HepG2 (cell line): ENCODE measurements around the gene NTSR2. TPM values are rescaled to one million over a fixed set of nuclear protein-coding genes. Genes with fewer than 3 reads are reported as not detected.

Source experiments
- ATAC-seq: fragments of 200-7000 bp; cut with Tn5 transposase; 3 replicates; pipeline ENCODE4 v1.9.1; 2020; ENCODE audit warnings: mild to moderate bottlenecking, moderate library complexity
- BruUV-seq: library from RNA; stranded (reverse); fragments of 400-500 nt; replicated peaks from 2 replicates; lab custom pipeline; 2021; lab: Mats Ljungman, UMichigan
- CTCF ChIA-PET: fragments of 300-600 bp; formaldehyde crosslinking; extraction: SDS; loops from one replicate; lab custom pipeline; 2021; ENCODE audit warnings: low total read pairs, inconsistent platforms, low intra/inter-chr PET ratio; lab: Yijun Ruan, JAX
- POLR2A ChIA-PET: fragments of 350-600 bp; sonication (Branson Sonifier 250); formaldehyde crosslinking; loops from one replicate; lab custom pipeline; 2020; ENCODE audit warnings: antibody characterized with exemption, inconsistent platforms; lab: Yijun Ruan, JAX
- DNase-seq: peaks from one replicate; pipeline ENCODE4 v3.0.0-alpha.2; 2015; ENCODE audit warnings: low spot score
- FAIRE-seq: peaks from 3 replicates; lab custom pipeline; 2011; peaks lifted over from hg19 to GRCh38; lab: Jason Lieb, UNC
- H2AFZ ChIP-seq: one replicate; pipeline ENCODE4 v1.6.1; 2011; ENCODE audit warnings: low read length, inconsistent platforms
- H3K27ac ChIP-seq: fragments of 300-600 bp; 3 replicates; pipeline ENCODE4 v1.8.0; 2011; ENCODE audit warnings: mixed run types, mild to moderate bottlenecking, mixed read lengths, low read length, inconsistent platforms; ENCODE audit not compliant: insufficient read depth; ENCODE audit errors: extremely low read length
- H3K27me3 ChIP-seq, 2 experiments: fragments of 200-600 bp in 1 of 2; 2 replicates in 1 of 2; 3 replicates in 1 of 2; pipeline versions ENCODE4 v1.6.0 to v1.8.0; 2011; ENCODE audit warnings: low read length in 2 of 2, mild to moderate bottlenecking in 2 of 2, moderate library complexity in 2 of 2, inconsistent platforms in 1 of 2; ENCODE audit not compliant: insufficient read depth in 2 of 2, control insufficient read depth in 1 of 2
- H3K36me3 ChIP-seq, 2 experiments: fragments of 200-600 bp in 1 of 2; replicated peaks in 1 of 2; 2 replicates in 1 of 2; 3 replicates in 1 of 2; pipeline versions ENCODE4 v1.5.1 to v1.8.0; 2011; ENCODE audit warnings: low read length in 2 of 2, inconsistent platforms in 1 of 2; ENCODE audit not compliant: insufficient read depth in 2 of 2, control insufficient read depth in 1 of 2
- H3K4me1 ChIP-seq: 2 replicates; pipeline ENCODE4 v1.5.1; 2012; ENCODE audit warnings: low read length, inconsistent platforms; ENCODE audit not compliant: insufficient read depth
- H3K4me2 ChIP-seq: 2 replicates; pipeline ENCODE4 v1.6.0; 2011; ENCODE audit warnings: low read depth, low read length, inconsistent platforms
- H3K4me3 ChIP-seq, 3 experiments: fragments of 200-600 bp in 1 of 3; sonication (generic), shearing (Covaris generic) in 1 of 3; replicated peaks in 1 of 3; 2 replicates each; pipeline ENCODE4 v1.5.1; 2011 to 2016; ENCODE audit warnings: low read length in 3 of 3, inconsistent platforms in 2 of 3, low read depth in 2 of 3, mild to moderate bottlenecking in 2 of 3, control low read depth in 1 of 3, mixed read lengths in 1 of 3; ENCODE audit not compliant: insufficient read depth in 1 of 3
- H3K79me2 ChIP-seq: one replicate; pipeline ENCODE4 v1.6.1; 2011; ENCODE audit warnings: low read length, inconsistent platforms; ENCODE audit not compliant: insufficient read depth
- H3K9ac ChIP-seq: 2 replicates; pipeline ENCODE4 v1.6.0; 2011; ENCODE audit warnings: mild to moderate bottlenecking, low read depth, low read length, inconsistent platforms; ENCODE audit not compliant: insufficient read depth
- H3K9me3 ChIP-seq: 2 replicates; pipeline ENCODE4 v1.5.1; 2012; ENCODE audit warnings: mild to moderate bottlenecking, low read length
- H4K20me1 ChIP-seq: 2 replicates; pipeline ENCODE4 v1.6.0; 2011; ENCODE audit warnings: inconsistent platforms, mild to moderate bottlenecking, low read length, moderate library complexity; ENCODE audit not compliant: insufficient read depth
- ATF7-NPFF ChIP-seq: sonication (generic); formaldehyde crosslinking; IDR thresholded peaks from 2 replicates; pipeline ENCODE4 v1.8.1; 2023; ENCODE audit warnings: mild to moderate bottlenecking, low read depth, missing genetic modification reagents, moderate library complexity
- EHMT2 ChIP-seq: fragments of 200-600 bp; sonication (generic); IDR thresholded peaks from 2 replicates; pipeline ENCODE4 v1.7.0; 2017; ENCODE audit warnings: antibody characterized with exemption, low read depth, low read length, borderline replicate concordance
- ESRRA ChIP-seq: sonication (generic); formaldehyde crosslinking; IDR thresholded peaks from 2 replicates; pipeline ENCODE4 v1.5.1; 2020; ENCODE audit warnings: mild to moderate bottlenecking, low read depth, missing genetic modification reagents
- FOXO1 ChIP-seq: sonication (generic); formaldehyde crosslinking; IDR thresholded peaks from 2 replicates; pipeline ENCODE4 v1.4.0; 2020; ENCODE audit warnings: missing genetic modification reagents
- NR2F1 ChIP-seq, 2 experiments: fragments of 450-650 bp in 1 of 2; formaldehyde crosslinking in 1 of 2; IDR thresholded peaks; 2 replicates each; pipeline versions ENCODE4 v1.5.0 to v1.6.1; 2016 to 2020; ENCODE audit warnings: mild to moderate bottlenecking in 1 of 2, missing compliant biosample characterization in 1 of 2, missing genetic modification reagents in 1 of 2, moderate library complexity in 1 of 2
- ZNF17 ChIP-seq: sonication (generic); formaldehyde crosslinking; IDR thresholded peaks from 2 replicates; pipeline ENCODE4 v1.5.0; 2020; ENCODE audit warnings: mild to moderate bottlenecking, missing genetic modification reagents
- ZNF253 ChIP-seq: sonication (generic); formaldehyde crosslinking; IDR thresholded peaks from 2 replicates; pipeline ENCODE4 v1.8.0; 2022; ENCODE audit warnings: mild to moderate bottlenecking, missing genetic modification reagents, borderline replicate concordance
- WGBS: methylation state at CpG from one replicate; pipeline ENCODE4 v1.1.6; 2017; ENCODE audit warnings: low lambda C conversion rate; 5-methylcytosine and 5-hydroxymethylcytosine counted together
- in situ Hi-C: cut with HindIII; loops from 2 replicates; pipeline ENCODE4 v1.10.0; 2017; ENCODE audit warnings: low pct_unique_long_range_greater_than_20kb; ENCODE audit not compliant: extremely low pct_ligation_motif_present
- intact Hi-C: fragments of 100-400 bp; cut with micrococcal nuclease; formaldehyde crosslinking; loops from one replicate; pipeline ENCODE4 v1.10.0; 2022; ENCODE audit not compliant: unreplicated experiment
- polyA plus RNA-seq, 8 experiments: library from polyadenylated mRNA; depleted of rRNA in 3 of 8; stranded (reverse) in 7 of 8; unstranded in 1 of 8; fragments of >200 nt; fragmentation: Illumina TruSeq in 4 of 8; extraction: Trizol in 4 of 8; gene quantifications; 2 replicates each; pipeline versions ENCODE4 v1.2.1 to v1.2.3, GENCODE V29; 2011 to 2016; ENCODE audit warnings: low read depth in 4 of 8, missing spikeins in 1 of 8, mixed read lengths in 1 of 8; ENCODE audit not compliant: insufficient read depth in 1 of 8
- total RNA-seq, 5 experiments: library from RNA; depleted of rRNA; stranded (reverse); fragments of >200 nt; fragmentation: Illumina TruSeq; extraction: Trizol; gene quantifications; 2 replicates each; pipeline ENCODE4 v1.2.3, GENCODE V29; 2016; ENCODE audit warnings: low read depth in 1 of 5
- TF ChIP-seq, protein P1 (sequence below): sonication (generic); formaldehyde crosslinking; IDR thresholded peaks from 2 replicates; pipeline ENCODE4 v1.9.0; 2022; ENCODE audit warnings: missing genetic modification reagents, mild to moderate bottlenecking, borderline replicate concordance
- TF ChIP-seq, protein P2 (sequence below): sonication (generic); formaldehyde crosslinking; IDR thresholded peaks from 2 replicates; pipeline ENCODE4 v1.5.0; 2020; ENCODE audit warnings: mild to moderate bottlenecking, low read depth, missing genetic modification reagents, borderline replicate concordance

NTSR2 gene
- total and polyA plus RNA-seq, 2 of the 13 experiments (the other 11 are each of a cell fraction or from before 2014, with no cell fraction given), result not detected

DNA sequence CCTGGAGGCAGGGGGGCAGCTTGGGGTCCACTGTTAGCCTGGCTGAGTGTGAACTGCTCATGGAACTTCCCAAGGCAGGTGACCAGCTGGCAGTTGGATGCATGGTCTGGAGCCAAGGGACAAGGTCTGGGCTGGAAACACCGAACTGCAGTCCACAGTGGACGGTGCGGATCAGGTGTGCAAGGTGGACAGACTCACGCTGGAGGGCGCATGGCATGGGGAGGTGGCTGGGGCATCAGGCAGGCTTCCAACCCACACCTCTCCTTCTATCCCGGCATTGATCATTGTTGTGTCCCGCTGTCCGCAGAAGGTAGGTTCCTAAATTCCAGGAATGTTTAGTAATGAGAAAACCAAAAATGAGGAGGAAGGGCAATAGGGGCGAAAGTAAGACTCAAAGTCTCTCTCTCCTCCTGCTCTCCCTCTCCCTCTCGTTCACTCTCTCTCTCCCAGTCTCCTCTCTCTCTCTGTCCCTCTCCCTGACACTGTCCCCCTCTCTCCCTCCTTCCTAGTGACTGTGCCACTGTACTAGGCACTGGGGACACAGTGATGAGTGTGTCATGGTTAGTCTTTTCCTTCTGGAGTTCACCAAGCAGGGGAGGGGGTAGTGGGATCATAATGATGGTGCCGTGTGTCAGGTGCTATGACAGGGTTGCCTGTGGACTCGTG lies 46.1 kb upstream of the NTSR2 start:
- POLR2A ChIA-PET, result no interaction called here
- Histone ChIP-seq H3K36me3 (no peaks in the 10 kb centered on the region), H3K9me3 (no peaks in the 10 kb centered on the region), H3K9ac (no peak overlapping the region), H3K27me3 (peaks cover 7 to 44% of the 10 kb centered on the region in 2 experiments; a peak in 3 of 5 replicates), H3K4me2 (peak overlapping the region; percentile 53), H3K79me2 (no peaks in the 10 kb centered on the region), H2AFZ (no peak overlapping the region), H3K4me3 (no peak overlapping the region), H4K20me1 (no peaks in the 10 kb centered on the region), H3K4me1 (peaks cover 27% of the 10 kb centered on the region), H3K27ac (no peak overlapping the region)
- DNase-seq (no peak), ATAC-seq (peak; percentile 42), FAIRE-seq (no peak)
- intact Hi-C loops (no loop called here), in situ Hi-C loops (no loop called here)
- TF ChIP-seq ATF7-NPFF (CRISPR knock-in tag) (0 out of 2 replicates have a peak, but pooled peaks have one; percentile 31), ESRRA (CRISPR knock-in tag) (no peak), ZNF17 (CRISPR knock-in tag) (0 out of 2 replicates have a peak, but pooled peaks have one; percentile 35), ZNF253 (0 out of 2 replicates have a peak, but pooled peaks have one; percentile 3)
- TF ChIP-seq, protein P1, sequence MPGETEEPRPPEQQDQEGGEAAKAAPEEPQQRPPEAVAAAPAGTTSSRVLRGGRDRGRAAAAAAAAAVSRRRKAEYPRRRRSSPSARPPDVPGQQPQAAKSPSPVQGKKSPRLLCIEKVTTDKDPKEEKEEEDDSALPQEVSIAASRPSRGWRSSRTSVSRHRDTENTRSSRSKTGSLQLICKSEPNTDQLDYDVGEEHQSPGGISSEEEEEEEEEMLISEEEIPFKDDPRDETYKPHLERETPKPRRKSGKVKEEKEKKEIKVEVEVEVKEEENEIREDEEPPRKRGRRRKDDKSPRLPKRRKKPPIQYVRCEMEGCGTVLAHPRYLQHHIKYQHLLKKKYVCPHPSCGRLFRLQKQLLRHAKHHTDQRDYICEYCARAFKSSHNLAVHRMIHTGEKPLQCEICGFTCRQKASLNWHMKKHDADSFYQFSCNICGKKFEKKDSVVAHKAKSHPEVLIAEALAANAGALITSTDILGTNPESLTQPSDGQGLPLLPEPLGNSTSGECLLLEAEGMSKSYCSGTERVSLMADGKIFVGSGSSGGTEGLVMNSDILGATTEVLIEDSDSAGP (CRISPR knock-in tag), result peak; percentile 23; the same call in 1 of the 2 replicates
- WGBS, result 72% methylated on average over 12 of the region's 12 CpGs
- BruUV-seq, result no TSS peak
- CTCF ChIA-PET, result no interaction called here

DNA sequence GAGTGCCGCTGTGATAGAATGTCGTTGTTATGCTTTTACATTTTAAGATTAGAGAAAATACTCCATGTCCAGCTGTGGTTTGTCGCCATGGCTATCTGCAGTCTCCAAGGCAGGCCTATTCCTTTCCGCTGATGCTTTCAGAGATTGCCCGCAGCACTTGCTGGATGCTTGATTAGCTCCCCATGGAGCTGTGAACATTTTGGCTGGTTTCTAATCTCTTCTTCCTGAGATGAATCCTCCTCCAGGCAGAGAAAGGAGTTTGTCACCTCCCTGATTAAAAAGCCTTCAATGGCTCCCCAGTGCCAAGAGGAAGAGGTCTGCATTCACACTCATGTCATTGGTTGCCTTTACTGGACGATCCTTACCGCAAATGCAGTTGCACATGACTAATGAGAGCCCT lies 43.8 kb upstream of the NTSR2 start:
- Histone ChIP-seq H2AFZ (no peak overlapping the region), H3K27me3 (peaks cover 7 to 41% of the 10 kb centered on the region in 2 experiments; a peak in 3 of 5 replicates)
- FAIRE-seq, result no peak
- intact Hi-C loops, result no loop called here
- WGBS, result 60% methylated on average over 7 of the region's 7 CpGs
- TF ChIP-seq FOXO1 (CRISPR knock-in tag) (no peak), NR2F1 (CRISPR knock-in tag; IDR thresholded peaks at IDR 0.05) (no peak), EHMT2 (no peak)
- TF ChIP-seq, protein P2, sequence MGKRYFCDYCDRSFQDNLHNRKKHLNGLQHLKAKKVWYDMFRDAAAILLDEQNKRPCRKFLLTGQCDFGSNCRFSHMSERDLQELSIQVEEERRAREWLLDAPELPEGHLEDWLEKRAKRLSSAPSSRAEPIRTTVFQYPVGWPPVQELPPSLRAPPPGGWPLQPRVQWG, result no peak
- TF ChIP-seq, all 625 proteins: peak for 0
- no peaks in the 10 kb centered on the region for H4K20me1 ChIP-seq
- ChIA-PET POLR2A (no interaction called here), CTCF (no interaction called here)
- no peak overlapping the region for H3K27ac ChIP-seq
- DNase-seq, result no peak
- no TSS peak for BruUV-seq
- H3K4me2 ChIP-seq, result no peak overlapping the region
- no peak overlapping the region for H3K9ac ChIP-seq
- ATAC-seq, result no peak
- peaks cover 27% of the 10 kb centered on the region for H3K4me1 ChIP-seq
- H3K9me3 ChIP-seq, result no peaks in the 10 kb centered on the region
- in situ Hi-C loops, result no loop called here
- H3K36me3 ChIP-seq, result no peaks in the 10 kb centered on the region
- H3K4me3 ChIP-seq, result no peak overlapping the region
- no peaks in the 10 kb centered on the region for H3K79me2 ChIP-seq
